Activated CD4-positive, CD25-positive, alpha-beta regulatory T cell treated with anti-CD3 and anti-CD28 coated beads, Interleukin-2, amount 50 U/mL, for 72 hours (primary cell): Measurements from ENCODE around the gene SLC38A8.

Experiments used
- DNase-seq: peaks from one replicate; pipeline ENCODE4 v3.0.0; 2021

The SLC38A8 gene

DNA sequence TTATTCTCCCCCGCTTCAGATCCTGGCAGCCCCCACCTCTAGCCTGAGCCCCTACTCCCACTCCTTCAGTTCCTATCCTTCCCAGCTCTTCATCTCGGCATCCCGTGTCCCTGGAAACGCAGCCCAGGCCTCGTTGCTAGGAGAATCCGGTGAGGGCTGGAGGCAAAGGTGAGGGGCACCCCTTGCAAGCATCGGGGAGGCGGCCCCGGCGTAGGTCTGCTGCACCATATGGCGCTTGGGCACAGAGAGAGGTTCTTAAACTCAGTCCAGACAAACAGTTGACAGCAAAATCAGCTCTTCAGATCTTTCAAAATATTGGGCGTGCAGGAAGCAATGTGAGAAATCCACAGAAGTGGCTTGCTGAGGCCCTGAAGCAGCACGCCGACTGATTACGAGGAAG is 15.0 kb downstream of the SLC38A8 start:
- DNase-seq: no peak

DNA sequence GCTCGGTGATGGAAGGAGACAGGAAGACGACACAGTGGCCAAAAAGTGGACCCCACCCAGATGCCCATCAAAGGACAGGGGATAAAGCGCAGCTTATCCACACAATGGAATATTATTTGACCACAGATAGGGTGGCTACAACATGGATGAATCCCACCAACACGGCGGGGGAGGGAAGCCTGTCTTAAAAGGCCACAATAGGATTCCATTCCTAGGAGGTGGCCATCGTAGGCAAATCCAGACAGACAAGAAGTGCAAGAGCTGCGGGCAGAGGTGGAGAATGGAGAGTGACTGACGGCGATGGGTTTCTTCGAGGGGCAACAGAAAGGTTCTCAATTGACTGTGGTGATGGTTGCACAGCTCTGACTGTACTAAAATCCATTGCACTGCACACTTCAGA is 16.0 kb downstream of the SLC38A8 start:
- DNase-seq: no peak

DNA sequence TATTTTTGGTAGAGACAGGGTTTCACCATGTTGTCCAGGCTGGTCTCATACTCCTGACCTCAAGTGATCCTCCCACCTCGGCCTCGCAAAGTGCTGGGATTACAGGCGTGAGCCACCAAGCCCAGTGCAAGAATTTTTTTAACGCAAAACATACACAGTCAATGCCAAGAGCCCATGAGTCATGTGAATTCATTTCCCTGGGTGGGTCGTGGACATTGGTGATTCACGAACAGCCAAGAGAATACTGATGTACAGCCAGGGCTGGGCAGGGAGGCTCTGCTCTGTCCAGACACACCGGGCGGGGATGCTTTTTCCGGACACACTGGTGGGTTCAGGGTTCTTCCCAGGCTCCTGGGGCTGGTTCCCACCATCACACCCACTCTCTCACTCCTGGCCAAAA is 17.7 kb downstream of the SLC38A8 start:
- no peak for DNase-seq

DNA sequence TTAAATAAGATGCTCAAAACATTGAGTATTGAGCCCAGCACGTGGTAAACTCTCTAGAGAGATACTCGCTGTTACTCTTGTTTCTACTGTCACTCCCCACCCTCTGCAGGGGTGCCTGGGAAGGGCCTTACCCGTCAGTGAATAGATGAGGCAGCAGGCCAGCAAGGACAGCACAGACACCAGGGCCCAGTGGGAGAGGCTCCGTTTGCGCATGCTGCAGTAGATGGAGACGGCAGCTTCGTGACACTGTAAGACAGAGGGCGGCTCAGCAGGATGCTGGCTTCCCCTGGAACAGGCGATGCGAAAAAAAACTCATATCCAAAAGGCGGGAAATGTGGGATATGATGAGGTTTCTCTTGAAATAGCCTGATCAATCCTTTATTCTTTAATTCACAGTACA is 20.0 kb downstream of the SLC38A8 start:
- no peak for DNase-seq

DNA sequence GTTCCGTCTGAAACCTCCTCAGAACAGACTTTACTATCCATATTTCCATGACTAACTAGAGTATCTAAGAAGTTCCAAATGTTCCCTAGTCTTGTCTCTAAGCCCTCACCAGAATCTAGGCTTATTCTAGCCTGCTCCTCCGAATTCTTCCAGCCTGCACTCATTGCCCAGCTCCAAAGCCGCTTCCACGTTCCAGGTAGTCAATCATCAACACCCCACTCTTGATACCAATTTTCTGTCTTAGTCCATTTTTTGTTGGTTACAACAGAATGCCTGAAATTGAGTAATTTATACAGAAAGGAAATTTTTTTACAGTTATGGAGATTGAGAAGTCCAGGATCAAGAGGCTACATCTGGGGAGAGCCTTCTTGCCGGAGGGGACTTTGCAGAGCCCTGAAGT is 21.1 kb downstream of the SLC38A8 start:
- DNase-seq: no peak

DNA sequence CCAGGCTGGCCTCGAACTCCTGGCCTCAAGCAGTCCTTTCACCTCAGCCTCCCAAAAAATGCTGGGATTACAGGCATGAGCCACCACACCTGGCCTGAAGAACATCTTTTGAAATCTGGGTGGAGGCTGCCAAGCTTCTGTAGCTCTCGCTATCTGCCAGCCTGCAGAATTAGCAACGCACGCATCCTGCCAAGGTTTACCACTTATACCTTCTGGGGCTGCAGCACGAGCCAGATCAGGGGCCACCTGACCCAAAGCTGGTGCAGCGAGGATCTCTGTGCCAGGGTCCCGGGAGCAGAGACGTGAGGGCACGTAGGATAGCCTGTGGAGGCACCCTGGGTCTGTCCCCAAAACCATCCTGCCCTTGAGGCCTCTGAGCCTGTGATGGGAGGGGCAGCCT is 22.2 kb downstream of the SLC38A8 start:
- no peak for DNase-seq

DNA sequence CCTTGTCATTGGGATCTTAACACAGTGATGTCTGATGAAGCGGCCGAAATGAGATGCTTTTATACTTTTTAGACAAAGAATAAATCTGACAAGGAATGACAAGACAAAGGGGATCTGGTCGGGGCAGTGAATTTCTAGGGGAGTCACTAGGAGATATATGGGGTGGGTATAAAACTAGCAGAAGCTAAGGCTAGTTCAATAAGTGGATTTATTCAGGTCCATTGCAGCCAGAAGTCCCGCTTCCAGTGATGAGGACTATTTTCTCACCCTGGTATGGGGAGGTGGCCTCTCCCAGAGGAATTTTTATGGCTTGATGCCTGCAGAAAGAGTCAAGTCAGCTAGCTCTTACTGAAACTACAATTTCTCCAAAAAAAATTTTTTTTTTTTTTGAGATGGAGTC is 23.9 kb downstream of the SLC38A8 start:
- DNase-seq: no peak

DNA sequence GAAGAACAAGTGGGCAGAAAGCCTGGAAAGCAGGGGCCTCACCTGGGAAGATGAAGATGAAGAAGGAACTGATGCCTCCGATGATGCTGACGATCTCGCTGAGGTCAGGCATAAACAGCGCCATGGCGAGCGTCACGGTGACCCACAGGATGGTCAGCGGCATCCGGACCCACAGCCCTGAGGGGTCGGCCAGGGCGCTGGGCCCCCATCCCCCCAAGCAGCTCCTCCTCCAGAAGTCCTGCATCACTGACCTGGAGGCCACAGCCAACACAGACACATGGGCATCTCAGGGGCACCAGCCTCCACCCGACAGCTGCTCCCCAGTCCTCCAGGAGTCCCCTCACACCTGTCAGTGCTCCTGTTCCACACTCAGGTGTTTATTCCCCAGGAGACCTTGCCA is 26.1 kb downstream of the SLC38A8 start:
- no peak for DNase-seq

DNA sequence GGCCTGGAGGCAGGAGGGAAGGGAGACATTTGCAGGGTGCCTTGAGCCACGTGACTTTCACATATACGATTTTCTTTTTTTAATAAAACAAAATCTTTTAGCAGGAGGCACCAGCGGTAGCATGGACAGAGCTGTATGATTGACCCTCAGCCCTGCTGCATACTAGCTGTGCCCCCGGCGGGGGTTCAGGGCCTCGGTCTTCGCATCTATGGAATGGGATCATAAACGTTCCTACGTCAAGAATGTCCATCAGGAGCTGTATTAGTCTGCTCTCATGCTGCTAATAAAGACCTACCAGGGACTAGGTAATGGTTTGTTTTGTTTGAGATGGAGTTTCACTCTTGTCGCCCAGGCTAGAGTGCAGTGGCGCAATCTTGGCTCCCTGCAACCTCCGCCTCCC is 27.2 kb downstream of the SLC38A8 start:
- no peak for DNase-seq

DNA sequence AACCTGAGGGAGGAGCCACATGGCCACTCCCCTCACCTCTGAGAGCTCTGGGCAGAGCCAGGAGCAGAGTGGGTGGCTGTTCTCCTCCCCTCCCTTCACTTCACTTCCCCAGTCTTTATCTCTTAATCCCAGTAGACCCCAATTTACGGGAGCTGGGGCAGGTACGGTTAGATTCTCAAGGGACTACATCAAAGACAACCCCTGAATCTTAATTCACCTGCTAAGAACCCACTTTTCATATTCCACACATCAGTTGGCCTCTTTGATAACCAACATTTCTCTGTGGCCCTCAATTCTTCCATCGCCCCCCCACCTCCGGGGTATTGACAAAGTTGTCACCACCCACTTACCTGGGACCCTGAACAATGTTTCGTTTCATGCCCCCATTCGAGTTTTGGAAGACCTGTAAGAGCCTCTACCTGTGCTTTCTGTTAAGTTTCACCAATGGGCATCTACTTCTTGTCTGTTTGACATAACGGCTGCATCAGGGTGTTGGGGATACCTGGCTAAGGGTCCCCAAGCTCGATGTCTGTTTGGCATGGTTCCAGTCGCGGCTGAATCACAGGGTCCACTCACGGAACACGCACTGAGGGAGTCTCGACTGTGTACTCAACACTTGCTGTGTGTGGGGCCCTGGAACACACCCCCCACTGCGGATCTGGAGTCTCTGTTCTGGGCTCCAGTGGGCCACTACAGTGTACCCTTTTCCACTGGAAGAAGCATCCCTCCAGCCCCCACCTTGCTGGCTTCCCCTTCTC is 27.8 kb downstream of the SLC38A8 start:
- DNase-seq: no peak

DNA sequence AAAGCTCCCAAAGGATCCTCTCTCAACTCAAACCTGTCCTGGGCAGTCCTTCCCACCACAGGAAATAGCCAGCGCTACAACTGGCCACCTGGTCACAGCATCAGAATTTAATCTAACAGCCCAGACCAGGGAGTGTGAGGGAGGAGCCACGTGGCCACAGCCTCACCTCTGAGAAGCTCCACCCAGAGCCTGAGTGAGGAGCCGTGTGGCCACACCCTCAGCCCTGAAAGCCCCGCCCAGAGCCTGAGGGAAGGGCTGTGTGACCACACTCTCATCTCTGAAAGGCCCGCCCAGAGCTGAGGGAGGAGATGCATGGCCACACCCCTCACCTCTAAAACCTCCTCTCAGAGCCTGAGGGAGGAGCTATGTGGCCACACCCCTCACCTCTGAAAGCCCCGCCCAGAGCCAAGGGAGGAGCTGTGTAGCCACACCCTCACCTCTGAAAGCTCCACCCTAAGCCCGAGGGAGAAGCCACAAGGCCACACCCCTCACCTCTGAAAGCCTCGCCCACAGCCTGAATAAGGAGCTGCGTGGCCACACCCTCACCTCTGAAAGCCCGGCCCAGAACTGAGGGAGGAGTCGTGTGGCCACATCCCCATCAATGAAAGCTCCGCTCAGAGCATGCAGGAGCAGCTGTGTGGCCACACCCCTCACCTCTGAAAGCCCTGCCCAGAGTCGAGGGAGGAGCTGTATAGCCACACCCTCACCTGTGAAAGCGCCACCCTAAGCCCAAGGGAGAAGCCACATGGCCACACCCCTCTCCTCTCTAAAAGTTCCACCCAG is 28.6 kb downstream of the SLC38A8 start:
- peak; percentile 65 for DNase-seq

DNA sequence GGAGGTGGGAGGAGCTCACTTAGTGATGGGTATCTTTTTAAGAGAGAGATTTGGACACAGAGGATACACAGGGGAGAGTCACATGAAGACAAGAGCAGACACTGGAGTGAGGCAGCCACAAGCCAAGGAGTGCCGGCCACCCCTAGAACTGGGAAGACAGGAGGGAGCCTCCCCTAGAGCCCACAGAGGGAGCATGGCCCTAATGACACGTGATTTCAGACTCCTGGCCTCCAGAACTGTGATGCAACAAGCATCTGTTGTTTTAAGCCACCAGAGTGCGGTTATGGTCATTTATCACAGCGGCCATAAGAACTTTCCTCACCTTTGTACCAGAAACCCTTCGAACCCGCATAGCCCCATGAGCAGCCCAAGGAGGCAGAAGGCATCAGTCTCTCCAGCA is 33.3 kb downstream of the SLC38A8 start:
- DNase-seq: no peak

DNA sequence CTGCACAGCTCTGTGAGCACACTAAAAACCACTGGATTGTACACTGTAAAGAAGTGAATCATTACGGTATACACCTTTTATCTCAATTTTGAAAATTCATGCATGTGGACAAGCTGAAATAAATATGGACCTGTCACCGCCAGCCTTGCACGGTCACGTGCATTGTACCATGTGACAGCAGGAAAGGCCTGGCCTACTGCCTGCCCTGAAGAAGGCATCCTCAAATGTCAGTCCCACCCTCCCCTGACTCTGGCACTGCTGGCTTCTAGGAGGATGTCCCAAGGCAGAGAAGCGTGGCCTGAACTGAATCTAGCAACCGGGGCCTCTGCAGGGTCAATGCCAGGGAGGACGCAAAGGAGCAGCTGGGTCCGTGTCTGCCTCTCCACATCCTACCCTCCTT is 34.6 kb downstream of the SLC38A8 start:
- no peak for DNase-seq

DNA sequence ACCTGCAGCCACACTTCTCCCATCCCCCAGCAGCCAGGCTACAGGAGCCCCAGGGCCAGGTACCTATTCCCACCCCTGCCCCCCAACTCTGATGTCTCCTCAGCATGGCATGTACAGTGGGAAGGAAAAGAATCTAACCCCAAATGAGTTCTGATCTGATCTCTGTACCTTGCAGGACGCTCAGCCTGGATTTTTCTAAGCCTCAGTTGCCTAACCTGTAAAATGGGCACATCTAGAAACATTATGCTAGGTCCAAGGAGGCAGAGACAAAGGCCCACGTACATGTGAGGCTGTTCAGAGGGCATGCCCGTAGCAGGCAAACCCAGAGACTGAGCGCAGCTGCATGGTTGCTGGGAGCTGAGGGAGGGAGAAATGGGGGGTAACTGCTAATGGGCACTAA is 35.1 kb downstream of the SLC38A8 start:
- DNase-seq: no peak

DNA sequence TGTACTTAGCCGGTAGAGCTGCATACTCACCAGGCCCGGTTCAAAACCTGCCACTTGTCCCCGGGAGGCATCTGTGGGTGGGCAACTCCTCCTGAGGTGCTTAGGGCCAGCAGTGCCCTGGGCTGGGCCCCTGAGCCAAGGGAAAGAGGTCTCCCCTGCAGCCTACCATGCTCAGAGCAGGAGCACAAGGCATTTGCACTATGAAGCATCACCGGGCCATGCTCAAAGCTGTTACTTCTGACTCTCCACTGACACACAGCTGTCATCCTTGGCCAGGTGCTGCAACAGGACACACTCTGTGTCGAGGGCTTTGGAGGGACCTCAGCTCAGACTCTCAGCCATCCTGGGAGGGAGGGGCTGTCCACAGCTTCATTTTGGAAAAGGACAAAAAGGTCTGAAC is 37.2 kb downstream of the SLC38A8 start:
- no peak for DNase-seq

DNA sequence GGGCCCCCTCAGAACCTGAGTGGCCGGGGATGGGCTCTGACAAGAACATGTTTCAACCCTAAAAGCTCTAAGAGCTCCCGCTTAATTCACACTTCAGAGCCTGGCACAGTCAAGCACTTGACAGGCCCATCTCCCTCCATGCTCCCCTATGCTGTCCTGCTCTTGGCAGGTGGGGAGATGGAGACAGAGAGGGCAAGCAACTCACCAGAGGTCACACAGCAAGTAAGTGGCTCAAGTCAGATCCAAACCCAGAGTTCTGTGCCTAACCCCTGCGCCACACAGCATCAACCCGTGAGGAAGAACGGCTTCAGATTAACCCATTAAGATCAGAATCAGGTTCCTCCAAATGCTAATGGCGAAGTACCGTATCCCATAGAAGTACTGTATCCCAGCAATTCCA is 38.2 kb downstream of the SLC38A8 start:
- DNase-seq: no peak

DNA sequence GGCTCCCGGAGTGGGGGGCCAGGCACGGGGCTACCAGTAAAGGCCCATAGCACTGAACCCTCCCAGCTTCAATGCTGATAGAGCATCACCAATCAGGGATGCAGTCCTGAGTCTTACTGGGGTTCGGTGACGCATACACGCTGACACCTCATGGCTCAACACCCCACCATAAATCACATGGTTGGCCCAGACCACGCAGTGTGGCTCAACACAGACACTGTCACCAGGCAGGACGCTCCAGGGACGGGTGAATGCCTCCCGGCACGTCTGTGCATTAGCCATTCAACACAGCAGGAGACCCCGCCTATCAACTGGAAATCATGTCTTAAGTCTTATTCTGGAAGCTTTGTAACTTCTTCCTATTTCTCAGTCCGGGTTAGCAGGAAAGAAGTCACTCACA is 39.6 kb downstream of the SLC38A8 start:
- DNase-seq: no peak

DNA sequence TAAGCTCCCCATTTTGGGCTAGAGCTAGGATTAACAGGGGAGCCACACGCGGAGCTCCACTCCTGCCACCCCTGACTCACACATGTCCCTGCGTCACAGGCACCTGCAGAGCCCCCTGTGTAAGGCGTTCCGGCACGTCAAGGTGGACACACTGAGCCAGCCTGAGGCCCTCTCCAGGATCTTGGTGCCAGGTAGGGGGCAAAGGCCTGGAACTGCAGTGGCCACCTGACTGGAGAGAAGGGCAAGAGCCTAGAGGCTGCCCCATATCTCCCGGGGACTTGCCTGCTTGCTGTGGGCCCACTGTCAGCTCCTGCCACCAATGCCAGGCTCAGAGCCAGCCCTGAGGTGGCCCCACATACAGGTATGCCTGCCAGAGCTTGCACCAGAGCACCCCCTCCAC is 40.9 kb downstream of the SLC38A8 start:
- DNase-seq: no peak

DNA sequence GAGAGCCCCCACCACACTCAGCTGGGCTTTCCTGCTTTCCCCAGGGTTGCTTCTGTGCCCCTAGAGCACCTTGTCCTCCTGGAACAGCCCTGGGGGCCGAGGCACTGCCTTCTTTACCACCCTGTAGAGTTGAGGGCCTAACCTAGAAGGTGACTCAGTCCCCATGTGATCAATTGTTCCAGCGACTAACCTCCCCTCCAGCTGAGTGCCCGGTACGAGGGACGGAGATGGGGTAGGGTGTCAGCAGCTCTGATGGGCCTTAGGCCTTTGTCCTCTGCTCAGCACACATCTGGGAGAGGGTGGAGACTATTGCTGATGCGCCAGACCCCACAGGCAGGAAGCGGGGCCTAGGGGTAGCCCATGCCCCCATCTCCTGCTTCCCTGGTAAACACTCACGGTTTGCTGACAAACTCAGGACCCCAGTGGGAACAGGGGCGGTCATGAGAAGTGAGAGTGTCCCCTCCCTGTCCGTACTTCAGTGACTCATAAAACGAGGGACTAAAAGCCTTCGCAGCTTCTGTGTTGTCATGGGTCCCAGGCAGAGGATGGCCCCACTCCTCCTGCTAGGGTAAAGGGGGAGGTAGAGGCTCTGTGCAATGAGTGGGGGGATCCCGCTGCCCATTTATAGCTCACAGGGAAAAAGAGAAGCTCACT is 41.5 kb downstream of the SLC38A8 start:
- no peak for DNase-seq

DNA sequence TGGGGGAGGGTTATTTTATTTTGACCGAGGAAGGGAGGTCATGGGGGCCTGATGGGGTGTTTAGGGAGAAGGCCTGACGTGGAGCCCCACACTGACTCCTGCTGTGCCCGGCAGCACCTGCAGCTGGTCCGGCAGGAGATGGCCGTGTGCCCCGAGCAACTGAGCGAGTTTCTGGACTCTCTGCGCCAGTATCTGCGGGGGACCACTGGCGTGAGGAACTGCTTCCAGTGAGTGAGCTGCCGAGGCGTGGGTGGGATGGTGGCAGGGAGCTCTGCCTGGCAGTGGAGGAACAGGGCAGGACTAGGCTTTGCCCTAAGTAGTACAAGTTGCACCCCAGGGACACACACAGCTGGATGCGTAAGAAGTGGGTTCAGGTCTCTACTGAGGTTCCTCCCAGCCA is 44.5 kb downstream of the SLC38A8 start:
- no peak for DNase-seq

DNA sequence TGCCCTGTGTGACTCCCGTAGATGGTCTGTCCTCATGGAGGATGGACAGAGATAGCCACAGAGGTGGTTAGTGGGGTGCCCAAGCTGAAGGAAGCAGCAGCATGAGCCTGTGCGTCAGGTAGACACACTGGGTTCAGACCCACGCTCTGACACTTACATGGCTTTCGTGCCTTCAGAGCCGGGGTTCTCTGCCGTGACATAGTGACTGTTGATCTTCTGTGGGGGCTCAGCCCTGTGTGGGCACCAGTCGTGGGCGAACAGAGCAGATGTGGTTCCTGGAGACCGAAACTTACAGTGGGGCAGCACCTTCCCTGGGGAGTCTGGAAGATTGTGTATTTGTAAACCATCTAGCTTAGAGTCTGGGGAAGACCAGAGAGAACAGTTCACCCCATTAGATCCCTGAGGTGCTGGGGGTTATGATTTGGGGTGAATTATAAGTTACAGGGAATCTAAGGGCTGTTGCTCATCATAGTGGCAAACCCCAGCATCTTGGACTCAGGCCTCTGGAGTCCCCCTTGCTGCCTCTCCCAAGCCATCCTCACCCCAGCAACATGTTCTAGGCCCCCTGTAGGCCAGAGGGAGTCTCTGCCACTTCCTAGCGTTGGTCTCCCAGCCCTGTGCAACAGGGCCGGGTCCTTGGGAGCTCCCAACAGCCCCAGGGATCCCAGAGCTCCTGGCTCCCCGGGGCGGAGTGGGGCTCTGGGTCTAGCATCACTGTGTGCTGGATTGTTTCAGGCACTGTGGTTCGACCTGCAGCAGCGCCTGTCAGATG is 45.9 kb downstream of the SLC38A8 start:
- no peak for DNase-seq

DNA sequence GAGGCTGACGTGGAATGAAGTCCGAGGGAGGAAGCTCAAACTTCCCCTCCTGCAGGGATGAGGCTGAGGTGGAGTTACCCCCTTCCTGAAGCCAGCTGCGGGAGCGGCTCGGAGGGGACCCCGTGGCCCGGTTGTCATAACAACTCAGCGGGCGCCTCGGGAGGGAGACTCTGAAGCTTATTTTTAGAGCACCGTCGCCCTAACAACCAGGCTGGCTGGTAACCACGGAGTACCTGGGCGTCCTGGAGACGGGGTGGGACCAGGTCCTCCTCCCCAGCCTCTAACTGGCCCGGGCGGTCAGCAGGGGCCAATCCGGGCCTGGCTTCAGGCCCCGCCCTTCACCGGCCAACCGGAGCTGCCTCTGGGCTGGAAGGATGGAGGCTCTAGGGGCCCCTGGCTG is 46.8 kb downstream of the SLC38A8 start:
- no peak for DNase-seq

DNA sequence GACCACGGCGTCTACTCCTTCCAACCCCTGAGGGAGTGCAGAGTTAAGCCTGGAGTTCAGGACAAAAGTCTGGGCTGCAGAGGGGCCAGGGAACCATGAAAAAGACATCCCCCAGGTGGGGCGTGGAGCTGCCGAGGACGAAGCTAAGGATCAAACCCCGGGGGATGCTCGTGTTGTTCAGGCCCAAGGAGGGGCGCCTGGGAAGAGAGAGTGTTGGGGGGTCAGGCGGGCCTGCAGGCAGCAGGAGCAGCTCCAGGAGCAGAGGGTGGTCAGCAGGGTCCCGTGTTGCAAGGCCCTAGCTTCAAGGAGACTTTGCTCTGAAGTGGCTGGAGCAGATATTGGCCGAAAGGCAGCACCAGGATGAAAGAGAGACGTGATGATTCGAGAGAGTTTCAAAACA is 47.9 kb downstream of the SLC38A8 start:
- no peak for DNase-seq
